ENCODE data around the gene POLH. TPM values are rescaled to one million over a fixed set of nuclear protein-coding genes. Genes with fewer than 3 reads are reported as not detected.

The POLH gene
- polyA plus RNA-seq, 2 donors = 3.5 to 5.0 TPM

DNA sequence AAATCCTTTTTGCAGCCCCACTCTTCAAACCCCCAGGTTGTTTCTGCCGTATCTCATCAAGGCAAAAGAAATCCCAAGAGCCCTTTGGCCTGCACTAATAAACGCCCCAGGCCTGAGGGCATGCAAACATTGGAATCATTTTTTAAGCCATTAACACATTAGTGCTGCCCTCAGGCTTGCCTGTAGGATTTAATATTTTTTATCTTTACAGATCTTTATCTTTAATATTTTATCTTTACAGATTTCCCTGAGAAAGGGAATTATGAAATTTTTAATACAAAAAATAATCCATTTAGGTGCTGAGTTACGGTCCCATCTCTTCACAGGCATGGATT is 38.4 kb downstream of the POLH start:
- Histone ChIP-seq H3K36me3 (ENCODE audit: control insufficient read depth in 2 of 2, insufficient read depth in 2 of 2, low read length in 1 of 2) (peaks cover 0 to 8% of the 10 kb centered on the region in 2 donors), H3K27ac (ENCODE audit: low read depth in 2 of 2, low read length in 1 of 2) (no peak overlapping the region), H3K9me3 (ENCODE audit: control insufficient read depth in 2 of 2, insufficient read depth in 1 of 2, low read depth in 1 of 2, low read length in 1 of 2) (no peaks in the 10 kb centered on the region), H3K4me1 (ENCODE audit: control insufficient read depth in 2 of 2, insufficient read depth in 2 of 2, low read length in 1 of 2) (no peaks in the 10 kb centered on the region), H3K4me3 (ENCODE audit: low read depth in 1 of 2, low read length in 2 of 2) (no peak overlapping the region), H3K27me3 (ENCODE audit: control insufficient read depth in 1 of 2, insufficient read depth in 2 of 2, low read length in 2 of 2) (no peaks in the 10 kb centered on the region)
- WGBS, 2 donors = 67 to 76% methylated on average over 3 of the region's 3 CpGs

DNA sequence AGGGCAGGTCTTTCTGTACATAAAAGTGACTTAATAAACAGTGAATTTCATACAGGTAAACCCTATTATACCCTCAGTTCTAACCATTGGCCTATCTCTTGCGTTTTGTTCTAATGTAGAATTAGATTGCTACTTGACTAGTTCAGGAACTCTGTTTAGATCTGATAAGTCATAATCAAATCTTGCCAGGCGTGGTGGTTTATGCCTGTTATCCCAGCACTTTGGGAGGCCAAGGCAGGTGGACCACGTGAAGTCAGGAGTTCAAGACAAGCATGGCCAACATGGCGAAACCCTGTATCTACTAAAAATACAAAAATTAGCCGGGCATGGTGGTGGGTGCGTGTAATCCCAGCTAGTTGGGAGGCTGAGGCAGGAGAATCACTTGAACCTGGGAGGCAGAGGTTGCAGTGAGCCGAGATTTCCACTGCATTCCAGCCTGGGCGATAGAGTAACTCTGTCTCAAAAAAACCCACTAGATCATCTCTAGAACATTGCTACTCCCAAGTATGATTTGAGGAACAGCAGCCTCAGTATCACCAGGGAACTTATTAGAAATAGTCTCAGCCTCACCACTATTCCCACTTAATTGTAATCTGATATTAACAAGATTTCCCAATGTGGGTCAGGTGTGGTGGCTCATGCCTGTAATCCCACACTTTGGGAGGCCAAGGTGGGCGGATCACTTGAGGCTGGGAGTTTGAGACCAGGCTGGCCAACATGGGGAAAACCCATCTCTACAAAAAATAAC is 40.9 kb downstream of the POLH start:
- Histone ChIP-seq H3K9me3 (ENCODE audit: control insufficient read depth in 2 of 2, insufficient read depth in 1 of 2, low read depth in 1 of 2, low read length in 1 of 2) (no peaks in the 10 kb centered on the region), H3K36me3 (ENCODE audit: control insufficient read depth in 2 of 2, insufficient read depth in 2 of 2, low read length in 1 of 2) (peaks cover 10 to 25% of the 10 kb centered on the region in 2 donors), H3K4me1 (ENCODE audit: control insufficient read depth in 2 of 2, insufficient read depth in 2 of 2, low read length in 1 of 2) (no peaks in the 10 kb centered on the region), H3K27me3 (ENCODE audit: control insufficient read depth in 1 of 2, insufficient read depth in 2 of 2, low read length in 2 of 2) (no peaks in the 10 kb centered on the region), H3K4me3 (ENCODE audit: low read depth in 1 of 2, low read length in 2 of 2) (no peak overlapping the region), H3K27ac (ENCODE audit: low read depth in 2 of 2, low read length in 1 of 2) (no peak overlapping the region)
- whole genome bisulfite sequencing, 2 donors = 96 to 97% methylated on average over 9 of the region's 9 CpGs

DNA sequence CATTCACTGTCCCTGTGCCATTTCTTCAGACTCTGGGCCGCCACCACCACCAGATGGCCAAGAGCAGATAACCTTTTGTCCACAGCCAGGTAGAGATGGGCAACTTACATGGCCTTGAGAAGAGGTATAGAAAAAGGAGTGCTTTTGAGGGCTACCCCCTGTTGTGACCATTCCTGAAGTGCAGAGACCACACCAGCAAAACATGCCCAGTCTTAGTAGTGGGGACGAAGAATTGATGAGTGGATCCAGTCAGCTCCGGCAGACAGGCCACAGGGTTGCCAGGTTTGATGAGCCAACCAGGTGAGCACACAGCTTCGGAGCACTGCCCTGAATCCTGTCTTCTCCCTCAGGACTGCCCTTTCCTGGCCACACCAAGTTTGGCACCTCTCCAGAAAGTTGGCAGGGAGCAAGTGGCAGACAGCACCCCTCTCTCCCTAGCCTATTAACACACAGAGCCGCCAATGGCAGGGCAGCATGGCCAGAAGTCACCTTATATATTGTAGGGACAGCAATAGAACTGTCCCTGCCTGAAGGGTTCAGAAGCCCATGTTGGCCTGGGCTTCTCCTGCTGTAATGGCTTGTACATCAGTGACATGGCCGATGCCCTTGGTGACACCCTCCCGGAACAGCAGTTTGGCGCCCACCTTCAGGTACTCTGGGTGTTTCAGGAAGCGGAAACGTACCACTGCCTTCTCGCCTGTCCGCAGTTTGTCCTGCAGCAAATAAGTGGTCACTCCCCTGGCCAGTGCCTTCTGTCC is 45.3 kb downstream of the POLH start:
- Histone ChIP-seq H3K27ac (ENCODE audit: low read depth in 2 of 2, low read length in 1 of 2) (no peak overlapping the region), H3K36me3 (ENCODE audit: control insufficient read depth in 2 of 2, insufficient read depth in 2 of 2, low read length in 1 of 2) (peaks cover 22 to 52% of the 10 kb centered on the region in 2 donors), H3K27me3 (ENCODE audit: control insufficient read depth in 1 of 2, insufficient read depth in 2 of 2, low read length in 2 of 2) (no peaks in the 10 kb centered on the region), H3K4me1 (ENCODE audit: control insufficient read depth in 2 of 2, insufficient read depth in 2 of 2, low read length in 1 of 2) (no peaks in the 10 kb centered on the region), H3K4me3 (ENCODE audit: low read depth in 1 of 2, low read length in 2 of 2) (no peak overlapping the region), H3K9me3 (ENCODE audit: control insufficient read depth in 2 of 2, insufficient read depth in 1 of 2, low read depth in 1 of 2, low read length in 1 of 2) (no peaks in the 10 kb centered on the region)
- WGBS, 2 donors = 93 to 98% methylated on average over 12 of the region's 12 CpGs

DNA sequence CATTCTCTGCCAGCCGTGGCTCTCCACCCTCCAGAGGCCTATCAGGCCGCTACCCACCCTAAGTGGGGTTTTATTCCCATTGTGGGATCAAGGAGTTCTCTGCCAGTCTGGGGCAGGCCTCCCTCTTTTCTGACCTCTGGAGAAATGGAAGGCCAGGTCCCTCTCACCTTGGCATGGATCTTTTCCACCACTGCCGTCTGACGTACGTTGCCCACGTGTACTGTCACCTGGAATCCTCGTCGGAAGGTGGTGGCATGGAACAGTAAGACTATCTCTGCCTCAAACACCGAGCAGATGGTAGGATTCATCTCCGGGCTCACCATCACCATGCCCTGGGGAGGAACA is 45.8 kb downstream of the POLH start:
- Histone ChIP-seq H3K36me3 (ENCODE audit: control insufficient read depth in 2 of 2, insufficient read depth in 2 of 2, low read length in 1 of 2) (peaks cover 22 to 52% of the 10 kb centered on the region in 2 donors), H3K9me3 (ENCODE audit: control insufficient read depth in 2 of 2, insufficient read depth in 1 of 2, low read depth in 1 of 2, low read length in 1 of 2) (no peaks in the 10 kb centered on the region), H3K4me3 (ENCODE audit: low read depth in 1 of 2, low read length in 2 of 2) (no peak overlapping the region), H3K27ac (ENCODE audit: low read depth in 2 of 2, low read length in 1 of 2) (no peak overlapping the region), H3K4me1 (ENCODE audit: control insufficient read depth in 2 of 2, insufficient read depth in 2 of 2, low read length in 1 of 2) (peaks cover 0 to under 1% of the 10 kb centered on the region in 2 donors), H3K27me3 (ENCODE audit: control insufficient read depth in 1 of 2, insufficient read depth in 2 of 2, low read length in 2 of 2) (no peaks in the 10 kb centered on the region)
- WGBS, 2 donors = 93 to 94% methylated on average over 10 of the region's 10 CpGs

DNA sequence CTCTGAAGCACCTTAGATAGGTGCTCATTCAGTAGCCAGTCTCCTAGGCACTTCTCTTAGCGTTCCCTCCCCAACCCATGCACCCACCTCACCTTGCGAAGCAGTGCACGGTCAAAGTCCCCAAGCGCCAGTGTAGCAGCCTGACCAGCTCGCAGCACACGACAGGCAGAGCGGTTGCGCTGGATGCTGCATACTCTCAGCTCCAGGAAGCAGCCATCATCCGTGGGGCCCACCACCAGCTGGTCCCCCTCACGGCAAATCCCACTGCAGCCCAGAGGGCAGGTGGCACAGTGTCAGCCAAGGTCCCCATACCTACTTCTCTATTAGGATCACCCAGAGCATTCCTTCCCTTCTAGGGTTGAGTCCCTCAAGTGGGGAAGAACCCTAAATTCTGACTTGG is 46.6 kb downstream of the POLH start:
- WGBS, 2 donors = 94% methylated on average over 10 of the region's 10 CpGs
- no peaks in the 10 kb centered on the region for H3K9me3 ChIP-seq (ENCODE audit: control insufficient read depth in 2 of 2, insufficient read depth in 1 of 2, low read depth in 1 of 2, low read length in 1 of 2)
- H3K36me3 ChIP-seq (ENCODE audit: control insufficient read depth in 2 of 2, insufficient read depth in 2 of 2, low read length in 1 of 2) = peaks cover 22 to 52% of the 10 kb centered on the region in 2 donors
- no peaks in the 10 kb centered on the region for H3K27me3 ChIP-seq (ENCODE audit: control insufficient read depth in 1 of 2, insufficient read depth in 2 of 2, low read length in 2 of 2)
- peaks cover 0 to 3% of the 10 kb centered on the region in 2 donors for H3K4me1 ChIP-seq (ENCODE audit: control insufficient read depth in 2 of 2, insufficient read depth in 2 of 2, low read length in 1 of 2)
- no peak overlapping the region for H3K27ac ChIP-seq (ENCODE audit: low read depth in 2 of 2, low read length in 1 of 2)
- H3K4me3 ChIP-seq (ENCODE audit: low read depth in 1 of 2, low read length in 2 of 2) = no peak overlapping the region

DNA sequence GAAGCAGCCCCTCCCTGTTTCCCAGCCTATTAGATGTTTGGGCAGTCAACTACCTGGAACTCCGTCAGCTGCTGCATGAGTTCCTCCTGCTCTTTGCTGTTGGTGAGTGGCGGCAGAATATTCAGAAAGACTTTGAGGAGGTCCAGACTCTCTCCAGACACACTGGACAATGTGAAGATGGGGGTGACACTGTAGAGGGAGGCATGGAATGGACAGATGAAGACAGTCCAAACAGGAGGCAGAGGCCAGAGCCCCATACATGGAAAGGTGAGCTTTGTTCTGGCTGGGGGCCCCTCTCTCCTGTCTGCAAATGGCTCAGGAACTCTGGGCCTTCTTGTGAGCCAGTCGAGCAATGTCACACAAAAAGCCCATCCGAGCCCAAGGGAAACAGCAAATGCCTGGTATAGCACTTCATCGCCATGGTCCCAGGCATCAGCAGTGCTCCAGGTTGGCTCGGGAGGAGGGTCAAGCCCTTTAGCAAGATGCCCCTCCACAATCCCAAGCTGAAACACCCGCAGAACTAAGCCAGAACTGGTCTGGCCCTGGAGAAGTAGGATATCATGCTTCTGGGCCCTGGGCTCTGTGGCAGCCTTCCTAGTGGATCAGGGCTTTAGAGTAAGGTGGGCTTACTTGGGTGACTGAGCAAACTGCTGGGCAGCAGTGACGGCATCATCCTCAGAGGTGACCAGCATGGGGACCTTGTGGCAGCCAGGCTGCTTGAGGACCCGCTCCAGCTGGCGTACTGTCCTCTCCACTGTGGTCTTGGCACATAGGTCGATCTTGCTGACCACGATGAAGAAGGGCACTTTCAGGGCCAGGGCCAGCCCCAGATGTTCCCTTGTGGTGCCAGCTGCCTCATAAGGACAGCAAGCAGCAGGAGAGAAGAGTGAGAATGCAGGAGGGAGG is 48.1 kb downstream of the POLH start:
- Histone ChIP-seq H3K4me1 (ENCODE audit: control insufficient read depth in 2 of 2, insufficient read depth in 2 of 2, low read length in 1 of 2) (peaks cover 0 to 3% of the 10 kb centered on the region in 2 donors), H3K27me3 (ENCODE audit: control insufficient read depth in 1 of 2, insufficient read depth in 2 of 2, low read length in 2 of 2) (no peaks in the 10 kb centered on the region), H3K27ac (ENCODE audit: low read depth in 2 of 2, low read length in 1 of 2) (no peak overlapping the region), H3K4me3 (ENCODE audit: low read depth in 1 of 2, low read length in 2 of 2) (no peak overlapping the region), H3K36me3 (ENCODE audit: control insufficient read depth in 2 of 2, insufficient read depth in 2 of 2, low read length in 1 of 2) (peaks cover 22 to 52% of the 10 kb centered on the region in 2 donors), H3K9me3 (ENCODE audit: control insufficient read depth in 2 of 2, insufficient read depth in 1 of 2, low read depth in 1 of 2, low read length in 1 of 2) (no peaks in the 10 kb centered on the region)
- 89 to 91% methylated on average over 12 of the region's 12 CpGs for WGBS, 2 donors

DNA sequence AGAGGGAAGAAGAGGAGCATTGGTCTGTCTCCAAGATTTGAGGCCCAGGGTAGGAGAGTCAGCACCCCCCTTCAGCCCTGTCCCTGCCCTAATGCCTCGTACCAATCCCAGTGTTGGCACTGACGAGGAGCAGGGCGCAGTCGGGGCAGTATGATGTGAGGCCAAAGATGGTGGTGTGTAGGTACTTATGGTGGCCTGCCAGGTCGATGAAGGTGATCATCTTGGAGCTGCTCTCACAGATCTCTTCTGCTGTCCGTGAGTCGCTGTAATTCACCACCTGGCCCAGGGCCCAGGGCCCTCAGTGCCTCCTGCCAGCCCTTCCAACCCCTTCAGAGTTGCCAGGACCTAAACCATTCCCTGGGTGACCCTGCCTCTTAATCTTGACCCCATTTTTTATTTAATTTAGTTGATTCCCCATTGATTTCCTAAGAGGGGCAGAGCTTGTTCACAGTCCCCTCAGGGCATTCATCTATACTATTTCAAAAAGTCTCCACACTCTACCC is 48.9 kb downstream of the POLH start:
- 89 to 94% methylated on average over 7 of the region's 7 CpGs for WGBS, 2 donors
- Histone ChIP-seq H3K9me3 (ENCODE audit: control insufficient read depth in 2 of 2, insufficient read depth in 1 of 2, low read depth in 1 of 2, low read length in 1 of 2) (no peaks in the 10 kb centered on the region), H3K4me1 (ENCODE audit: control insufficient read depth in 2 of 2, insufficient read depth in 2 of 2, low read length in 1 of 2) (peaks cover 0 to 3% of the 10 kb centered on the region in 2 donors), H3K36me3 (ENCODE audit: control insufficient read depth in 2 of 2, insufficient read depth in 2 of 2, low read length in 1 of 2) (peaks cover 22 to 52% of the 10 kb centered on the region in 2 donors), H3K4me3 (ENCODE audit: low read depth in 1 of 2, low read length in 2 of 2) (no peak overlapping the region), H3K27me3 (ENCODE audit: control insufficient read depth in 1 of 2, insufficient read depth in 2 of 2, low read length in 2 of 2) (no peaks in the 10 kb centered on the region), H3K27ac (ENCODE audit: low read depth in 2 of 2, low read length in 1 of 2) (no peak overlapping the region)

DNA sequence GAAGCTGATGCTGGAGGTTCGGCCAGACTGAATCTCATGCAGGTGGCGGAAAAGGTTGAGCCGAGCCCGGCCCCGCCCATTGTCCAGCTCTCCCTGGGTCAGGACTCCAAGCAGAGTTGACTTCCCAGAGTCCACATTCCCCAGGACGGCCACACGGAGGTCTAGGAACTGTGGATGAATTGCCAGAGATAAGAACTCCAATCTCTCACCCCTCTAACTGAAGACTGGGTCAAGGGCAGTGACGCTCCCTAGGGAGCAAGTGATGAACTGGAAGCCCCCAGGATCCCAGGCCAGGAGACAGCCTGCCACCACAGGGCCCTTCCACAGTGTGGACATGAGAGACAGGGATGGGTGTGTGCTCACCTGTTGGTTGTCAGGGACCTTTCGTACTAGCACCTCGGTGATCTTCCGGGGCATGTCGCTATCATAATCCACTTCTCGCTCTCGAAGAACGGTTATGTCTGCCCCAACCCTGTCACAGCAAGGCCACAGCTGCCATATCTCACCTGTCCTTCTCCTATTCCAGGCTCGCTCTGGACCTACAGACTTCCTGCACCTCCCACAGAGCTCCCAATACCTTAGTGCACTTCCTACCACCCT is 49.5 kb downstream of the POLH start:
- Histone ChIP-seq H3K36me3 (ENCODE audit: control insufficient read depth in 2 of 2, insufficient read depth in 2 of 2, low read length in 1 of 2) (peaks cover 22 to 49% of the 10 kb centered on the region in 2 donors), H3K9me3 (ENCODE audit: control insufficient read depth in 2 of 2, insufficient read depth in 1 of 2, low read depth in 1 of 2, low read length in 1 of 2) (no peaks in the 10 kb centered on the region), H3K4me1 (ENCODE audit: control insufficient read depth in 2 of 2, insufficient read depth in 2 of 2, low read length in 1 of 2) (peaks cover 0 to 3% of the 10 kb centered on the region in 2 donors), H3K4me3 (ENCODE audit: low read depth in 1 of 2, low read length in 2 of 2) (no peak overlapping the region), H3K27ac (ENCODE audit: low read depth in 2 of 2, low read length in 1 of 2) (no peak overlapping the region), H3K27me3 (ENCODE audit: control insufficient read depth in 1 of 2, insufficient read depth in 2 of 2, low read length in 2 of 2) (no peaks in the 10 kb centered on the region)
- WGBS, 2 donors = 94 to 96% methylated on average over 16 of the region's 16 CpGs

Measured in esophagus (tissue), 2 donors.